Measurements from ENCODE around the gene COL13A1.

The COL13A1 gene

GRCh38 chr10:69869291-69869961, 67.7 kb downstream of the COL13A1 start:
- DNase-seq = no peak

GRCh38 chr10:69870591-69870990, 68.9 kb downstream of the COL13A1 start:
- DNase-seq = no peak

GRCh38 chr10:69871074-69871473, 69.4 kb downstream of the COL13A1 start:
- no peak for DNase-seq

- DNase-seq = no peak
These were observed 70.6 kb downstream of the COL13A1 start for GRCh38 chr10:69872323-69872722.

GRCh38 chr10:69873135-69873639, 71.5 kb downstream of the COL13A1 start:
- no peak for DNase-seq

GRCh38 chr10:69874449-69874848, 72.7 kb downstream of the COL13A1 start:
- DNase-seq = no peak

GRCh38 chr10:69875856-69876255, 74.2 kb downstream of the COL13A1 start:
- no peak for DNase-seq

GRCh38 chr10:69876286-69876685, 74.6 kb downstream of the COL13A1 start:
- DNase-seq = no peak

GRCh38 chr10:69876931-69877330, 75.2 kb downstream of the COL13A1 start:
- no peak for DNase-seq

GRCh38 chr10:69878038-69878437, 76.3 kb downstream of the COL13A1 start:
- DNase-seq = no peak

GRCh38 chr10:69878951-69879350, 77.2 kb downstream of the COL13A1 start:
- DNase-seq = no peak

GRCh38 chr10:69879634-69880257, 78.0 kb downstream of the COL13A1 start:
- no peak for DNase-seq

GRCh38 chr10:69880301-69881081, 78.8 kb downstream of the COL13A1 start:
- DNase-seq = no peak

GRCh38 chr10:69881202-69881601, 79.5 kb downstream of the COL13A1 start:
- no peak for DNase-seq

GRCh38 chr10:69883310-69884023, 81.8 kb downstream of the COL13A1 start:
- no peak for DNase-seq

GRCh38 chr10:69884024-69884367, 82.3 kb downstream of the COL13A1 start:
- DNase-seq = no peak

- DNase-seq = no peak
These were observed 83.0 kb downstream of the COL13A1 start for GRCh38 chr10:69884686-69885085.

GRCh38 chr10:69885379-69886013, 83.8 kb downstream of the COL13A1 start:
- DNase-seq = no peak

- no peak for DNase-seq
These were observed 87.3 kb downstream of the COL13A1 start for GRCh38 chr10:69888882-69889584.

GRCh38 chr10:69890065-69890847, 88.5 kb downstream of the COL13A1 start:
- no peak for DNase-seq

GRCh38 chr10:69891057-69891617, 89.4 kb downstream of the COL13A1 start:
- no peak for DNase-seq
